ENCODE data around the gene GPC1.

GRCh38 chr2:240451791-240452461, 16.5 kb downstream of the GPC1 start:
- no peak for TF ChIP-seq CTCF (conservative IDR thresholded peaks at IDR 0.05)
- TF ChIP-seq ZFX (IDR thresholded peaks at IDR 0.05) = no peak

Data from C4-2B (cell line).